ENCODE results near the gene CCL11.

- no peak for TF ChIP-seq ZSCAN20 (CRISPR knock-in tag; IDR thresholded peaks at IDR 0.05; ENCODE audit: borderline replicate concordance)
- no peak for TF ChIP-seq NFIC (IDR thresholded peaks at IDR 0.05; ENCODE audit: low read length)
- no peak for TF ChIP-seq ZNF143 (CRISPR knock-in tag; IDR thresholded peaks at IDR 0.05)
- no peak for TF ChIP-seq DZIP1 (CRISPR knock-in tag; IDR thresholded peaks at IDR 0.05)
- TF ChIP-seq ZNF614 (CRISPR knock-in tag; IDR thresholded peaks at IDR 0.05; ENCODE audit: borderline replicate concordance): no peak
These were observed 27.6 kb downstream of the CCL11 start for GRCh38 chr17:34313164-34313563.
